ENCODE results near the gene LZTR1. TPM values are rescaled to one million over a fixed set of nuclear protein-coding genes. Genes with fewer than 3 reads are reported as not detected.
"Not testable (repeated sequence)": the region's sequence is repeated elsewhere in the genome, so short reads cannot be mapped to it uniquely, and the experiment has no call there.

Gene LZTR1
- total and polyA plus RNA-seq, 2 of the 4 experiments (the other 2 are of a cell fraction) = 22.8 to 41.3 TPM

DNA sequence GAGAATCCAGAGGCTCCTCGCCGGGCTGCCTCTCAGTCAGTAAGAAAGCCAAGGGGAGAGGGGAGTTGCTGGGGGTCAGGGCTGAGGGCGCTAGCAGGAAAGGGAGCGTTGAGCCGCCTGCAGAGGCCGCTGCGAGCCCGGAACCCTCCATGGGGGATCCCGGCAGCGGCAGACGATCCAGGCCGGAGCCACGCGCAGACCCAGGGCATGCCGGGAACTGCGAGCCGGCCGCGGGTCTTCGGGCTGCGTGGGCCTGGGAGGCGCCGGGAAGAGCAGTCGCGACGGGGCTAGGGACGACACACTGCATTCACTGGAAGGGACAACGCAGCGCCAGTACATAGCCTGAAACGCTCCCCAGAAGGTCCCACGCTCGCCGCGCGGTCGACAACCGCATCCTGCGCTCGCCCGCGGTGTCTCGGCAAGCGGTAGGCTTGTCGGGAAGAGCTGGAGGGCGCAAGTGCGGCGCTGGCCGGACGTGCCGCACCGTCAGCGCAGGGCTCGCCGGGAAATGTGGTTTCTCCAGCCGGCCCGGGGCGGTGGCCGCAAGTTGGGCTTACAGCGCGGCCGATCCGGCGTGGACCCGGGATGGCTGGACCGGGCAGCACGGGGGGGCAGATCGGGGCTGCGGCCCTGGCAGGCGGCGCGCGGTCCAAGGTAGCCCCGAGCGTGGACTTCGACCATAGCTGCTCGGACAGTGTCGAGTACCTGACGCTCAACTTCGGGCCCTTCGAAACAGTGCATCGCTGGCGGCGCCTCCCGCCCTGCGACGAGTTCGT is at the start of gene LZTR1 (continued):
- TF ChIP-seq, protein P1, sequence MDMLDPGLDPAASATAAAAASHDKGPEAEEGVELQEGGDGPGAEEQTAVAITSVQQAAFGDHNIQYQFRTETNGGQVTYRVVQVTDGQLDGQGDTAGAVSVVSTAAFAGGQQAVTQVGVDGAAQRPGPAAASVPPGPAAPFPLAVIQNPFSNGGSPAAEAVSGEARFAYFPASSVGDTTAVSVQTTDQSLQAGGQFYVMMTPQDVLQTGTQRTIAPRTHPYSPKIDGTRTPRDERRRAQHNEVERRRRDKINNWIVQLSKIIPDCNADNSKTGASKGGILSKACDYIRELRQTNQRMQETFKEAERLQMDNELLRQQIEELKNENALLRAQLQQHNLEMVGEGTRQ (IDR thresholded peaks at IDR 0.05; ENCODE audit: low read depth, low read length) = peak; percentile 21; the same call in 1 of the 2 replicates

DNA sequence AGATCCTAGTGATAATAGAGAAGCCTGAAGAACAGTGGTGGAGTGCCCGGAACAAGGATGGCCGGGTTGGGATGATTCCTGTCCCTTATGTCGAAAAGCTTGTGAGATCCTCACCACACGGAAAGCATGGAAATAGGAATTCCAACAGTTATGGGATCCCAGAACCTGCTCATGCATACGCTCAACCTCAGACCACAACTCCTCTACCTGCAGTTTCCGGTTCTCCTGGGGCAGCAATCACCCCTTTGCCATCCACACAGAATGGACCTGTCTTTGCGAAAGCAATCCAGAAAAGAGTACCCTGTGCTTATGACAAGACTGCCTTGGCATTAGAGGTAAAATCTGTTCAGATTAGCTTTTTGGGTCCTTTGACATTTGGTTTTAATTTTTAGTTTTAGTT is 48.2 kb upstream of the LZTR1 start:
- no peak overlapping the region for H4K5ac ChIP-seq (ENCODE audit: low read depth, low read length)
- in situ Hi-C loops (cut with MboI; ENCODE audit: low sequenced_read_pairs) = no loop called here
- peaks cover 22% of the 10 kb centered on the region for H3K9me1 ChIP-seq (ENCODE audit: insufficient read depth, low read length)
- no peak for ATAC-seq (ENCODE audit: low read depth)
- H3K36me3 ChIP-seq (ENCODE audit: control insufficient read depth, insufficient read depth, low read length) = peaks cover 28% of the 10 kb centered on the region
- no peak overlapping the region for H3K4ac ChIP-seq (ENCODE audit: low read depth, low read length)
- no peak overlapping the region for H2AFZ ChIP-seq (replicated peaks; ENCODE audit: low read length, poor library complexity)
- no peak overlapping the region for H3K56ac ChIP-seq (ENCODE audit: extremely low read depth, insufficient read depth, low read length)
- no peak overlapping the region for H4K91ac ChIP-seq (ENCODE audit: insufficient read depth, low read depth, low read length)
- ChIA-PET CTCF (no interaction called here), POLR2A (ENCODE audit: unreplicated experiment) (no interaction called here)
- no peak overlapping the region for H3K9ac ChIP-seq (ENCODE audit: low read depth, low read length)
- H2BK15ac ChIP-seq (ENCODE audit: low read depth, low read length) = no peak overlapping the region
- peaks cover 96% of the 10 kb centered on the region for H4K20me1 ChIP-seq (ENCODE audit: insufficient read depth, low read length)
- H2AK9ac ChIP-seq (replicated peaks; ENCODE audit: low read depth, low read length, poor library complexity) = no peak overlapping the region
- no peak for DNase-seq
- BruUV-seq (replicated peaks) = no TSS peak
- no peak overlapping the region for H2BK120ac ChIP-seq (ENCODE audit: low read depth, low read length)
- dilution Hi-C loops (cut with HindIII; ENCODE audit: low sequenced_read_pairs, unreplicated experiment) = no loop called here
- no peak overlapping the region for H3K18ac ChIP-seq (ENCODE audit: low read depth, low read length)
- intact Hi-C loops (cut with micrococcal nuclease) = no loop called here
- H3K14ac ChIP-seq (replicated peaks; ENCODE audit: low read depth, low read length) = no peak overlapping the region
- no peak overlapping the region for H2BK20ac ChIP-seq (ENCODE audit: low read depth, low read length)
- no peak overlapping the region for H2BK5ac ChIP-seq (ENCODE audit: low read depth, low read length, poor library complexity, severe bottlenecking)
- no CpG with 5 or more reads among the region's 7 CpGs for WGBS, 2 experiments (ENCODE audit: extremely low coverage in 2 of 2, insufficient read length in 1 of 2)
- no peak overlapping the region for H3K23ac ChIP-seq (ENCODE audit: low read depth, low read length)
- no peaks in the 10 kb centered on the region for H3K27me3 ChIP-seq (ENCODE audit: control insufficient read depth, insufficient read depth, low read length)
- no peak overlapping the region for H3K27ac ChIP-seq (ENCODE audit: insufficient read depth, low read length)
- peaks cover 9% of the 10 kb centered on the region for H3K4me1 ChIP-seq (ENCODE audit: control insufficient read depth, insufficient read depth, low read length)
- no peak overlapping the region for H4K8ac ChIP-seq (ENCODE audit: low read depth in 2 of 2, low read length in 2 of 2)
- H3K9me3 ChIP-seq (ENCODE audit: control insufficient read depth, insufficient read depth, low read length) = no peaks in the 10 kb centered on the region
- peaks cover 12 to 66% of the 10 kb centered on the region in 2 experiments for H3K79me1 ChIP-seq (ENCODE audit: low read depth in 1 of 2, low read length in 2 of 2)
- H3K4me2 ChIP-seq (ENCODE audit: low read depth, low read length) = no peak overlapping the region
- TF ChIP-seq, protein P2, sequence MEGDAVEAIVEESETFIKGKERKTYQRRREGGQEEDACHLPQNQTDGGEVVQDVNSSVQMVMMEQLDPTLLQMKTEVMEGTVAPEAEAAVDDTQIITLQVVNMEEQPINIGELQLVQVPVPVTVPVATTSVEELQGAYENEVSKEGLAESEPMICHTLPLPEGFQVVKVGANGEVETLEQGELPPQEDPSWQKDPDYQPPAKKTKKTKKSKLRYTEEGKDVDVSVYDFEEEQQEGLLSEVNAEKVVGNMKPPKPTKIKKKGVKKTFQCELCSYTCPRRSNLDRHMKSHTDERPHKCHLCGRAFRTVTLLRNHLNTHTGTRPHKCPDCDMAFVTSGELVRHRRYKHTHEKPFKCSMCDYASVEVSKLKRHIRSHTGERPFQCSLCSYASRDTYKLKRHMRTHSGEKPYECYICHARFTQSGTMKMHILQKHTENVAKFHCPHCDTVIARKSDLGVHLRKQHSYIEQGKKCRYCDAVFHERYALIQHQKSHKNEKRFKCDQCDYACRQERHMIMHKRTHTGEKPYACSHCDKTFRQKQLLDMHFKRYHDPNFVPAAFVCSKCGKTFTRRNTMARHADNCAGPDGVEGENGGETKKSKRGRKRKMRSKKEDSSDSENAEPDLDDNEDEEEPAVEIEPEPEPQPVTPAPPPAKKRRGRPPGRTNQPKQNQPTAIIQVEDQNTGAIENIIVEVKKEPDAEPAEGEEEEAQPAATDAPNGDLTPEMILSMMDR (conservative IDR thresholded peaks at IDR 0.05; ENCODE audit: low read depth, low read length) = no peak
- H2AK5ac ChIP-seq (ENCODE audit: low read depth, low read length) = no peak overlapping the region
- no peak overlapping the region for H3K4me3 ChIP-seq (ENCODE audit: insufficient read depth, low read depth, low read length)

DNA sequence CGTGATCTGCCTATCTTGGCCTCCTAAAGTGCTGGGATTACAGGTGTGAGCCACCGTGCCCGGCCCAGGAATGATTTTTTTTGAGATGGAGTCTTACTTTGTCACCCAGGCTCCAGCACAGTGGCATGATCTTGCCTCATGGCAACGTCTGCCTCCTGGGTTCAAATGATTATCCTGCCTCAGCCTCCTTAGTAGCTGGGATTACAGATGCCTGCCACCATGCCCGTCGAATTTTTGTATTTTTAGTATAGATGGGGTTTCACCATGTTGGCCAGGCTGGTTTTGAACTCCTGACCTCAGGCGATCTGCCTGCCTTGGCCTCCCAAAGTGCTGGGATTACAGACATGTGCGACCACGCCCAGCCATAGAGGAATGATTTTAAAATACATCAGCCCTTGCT is 47.0 kb upstream of the LZTR1 start:
- BruUV-seq (replicated peaks); CTCF ChIA-PET; H3K14ac ChIP-seq (replicated peaks; ENCODE audit: low read depth, low read length); in situ Hi-C loops (cut with MboI; ENCODE audit: low sequenced_read_pairs); H4K5ac ChIP-seq (ENCODE audit: low read depth, low read length); H3K9ac ChIP-seq (ENCODE audit: low read depth, low read length); H2BK5ac ChIP-seq (ENCODE audit: low read depth, low read length, poor library complexity, severe bottlenecking); dilution Hi-C loops (cut with HindIII; ENCODE audit: low sequenced_read_pairs, unreplicated experiment); H2BK15ac ChIP-seq (ENCODE audit: low read depth, low read length); intact Hi-C loops (cut with micrococcal nuclease); H3K4ac ChIP-seq (ENCODE audit: low read depth, low read length); H3K4me1 ChIP-seq (ENCODE audit: control insufficient read depth, insufficient read depth, low read length); H2BK20ac ChIP-seq (ENCODE audit: low read depth, low read length); H2AFZ ChIP-seq (replicated peaks; ENCODE audit: low read length, poor library complexity); H3K9me3 ChIP-seq (ENCODE audit: control insufficient read depth, insufficient read depth, low read length); H3K56ac ChIP-seq (ENCODE audit: extremely low read depth, insufficient read depth, low read length); H2AK9ac ChIP-seq (replicated peaks; ENCODE audit: low read depth, low read length, poor library complexity); ATAC-seq (ENCODE audit: low read depth); H4K8ac ChIP-seq (ENCODE audit: low read depth in 2 of 2, low read length in 2 of 2); H2AK5ac ChIP-seq (ENCODE audit: low read depth, low read length); DNase-seq; H2BK120ac ChIP-seq (ENCODE audit: low read depth, low read length); H3K18ac ChIP-seq (ENCODE audit: low read depth, low read length); H3K27me3 ChIP-seq (ENCODE audit: control insufficient read depth, insufficient read depth, low read length); H3K4me2 ChIP-seq (ENCODE audit: low read depth, low read length); H3K4me3 ChIP-seq (ENCODE audit: insufficient read depth, low read depth, low read length); H4K91ac ChIP-seq (ENCODE audit: insufficient read depth, low read depth, low read length); H3K27ac ChIP-seq (ENCODE audit: insufficient read depth, low read length); H3K23ac ChIP-seq (ENCODE audit: low read depth, low read length): not testable (repeated sequence)
- H3K9me1 ChIP-seq (ENCODE audit: insufficient read depth, low read length) = peaks cover 22% of the 10 kb centered on the region
- peaks cover 28% of the 10 kb centered on the region for H3K36me3 ChIP-seq (ENCODE audit: control insufficient read depth, insufficient read depth, low read length)
- WGBS, 2 experiments (ENCODE audit: extremely low coverage in 2 of 2, insufficient read length in 1 of 2) = 92% methylated on average over 2 of the region's 9 CpGs; no CpG with 5 or more reads in 1 of the 2 experiments
- POLR2A ChIA-PET (ENCODE audit: unreplicated experiment) = interaction anchor here (0.6 kb wide), 1 partner anchor 12 kb away, joined by 4 read pairs; no protein-coding TSS in a partner anchor
- H3K79me1 ChIP-seq (ENCODE audit: low read depth in 1 of 2, low read length in 2 of 2) = peaks cover 13 to 65% of the 10 kb centered on the region in 2 experiments
- peaks cover 94% of the 10 kb centered on the region for H4K20me1 ChIP-seq (ENCODE audit: insufficient read depth, low read length)
